Breast epithelium (tissue), 3 donors: Measurements from ENCODE around the gene BLOC1S6.
"Not testable (repeated sequence)": the region's sequence is repeated elsewhere in the genome, so short reads cannot be mapped to it uniquely, and the experiment has no call there.

Experiments used
- POLR2A ChIP-seq: fragments of 450-650 bp; IDR thresholded peaks from one replicate; pipeline ENCODE4 v1.6.1; 2016; ENCODE audit warnings: antibody characterized with exemption, mild to moderate bottlenecking, moderate library complexity
- TF ChIP-seq, protein P1 (sequence below), 3 donors: fragments of 450-650 bp; IDR thresholded peaks; one replicate each; pipeline ENCODE4 v1.5.1; 2016 to 2017; ENCODE audit warnings: antibody characterized with exemption in 3 of 3, mild to moderate bottlenecking in 3 of 3, moderate library complexity in 3 of 3

DNA sequence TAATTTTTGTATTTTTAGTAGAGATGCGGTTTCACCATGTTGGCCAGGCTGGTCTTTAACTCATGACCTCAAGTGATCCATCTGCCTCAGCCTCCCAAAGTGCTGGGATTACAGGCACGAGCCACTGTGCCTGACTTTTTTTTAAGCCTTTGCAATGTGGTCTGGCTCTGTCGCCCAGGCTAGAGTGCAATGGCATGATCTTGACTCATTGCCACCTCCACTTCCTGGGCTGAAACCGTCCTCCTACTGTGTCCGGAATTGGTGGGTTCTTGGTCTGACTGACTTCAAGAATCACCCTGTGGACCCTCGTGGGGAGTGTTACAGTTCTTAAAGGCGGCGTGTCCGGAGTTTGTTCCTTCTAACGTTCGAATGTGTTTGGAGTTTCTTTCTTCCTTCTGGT lies 62.8 kb downstream of the BLOC1S6 start:
- TF ChIP-seq, protein P1, sequence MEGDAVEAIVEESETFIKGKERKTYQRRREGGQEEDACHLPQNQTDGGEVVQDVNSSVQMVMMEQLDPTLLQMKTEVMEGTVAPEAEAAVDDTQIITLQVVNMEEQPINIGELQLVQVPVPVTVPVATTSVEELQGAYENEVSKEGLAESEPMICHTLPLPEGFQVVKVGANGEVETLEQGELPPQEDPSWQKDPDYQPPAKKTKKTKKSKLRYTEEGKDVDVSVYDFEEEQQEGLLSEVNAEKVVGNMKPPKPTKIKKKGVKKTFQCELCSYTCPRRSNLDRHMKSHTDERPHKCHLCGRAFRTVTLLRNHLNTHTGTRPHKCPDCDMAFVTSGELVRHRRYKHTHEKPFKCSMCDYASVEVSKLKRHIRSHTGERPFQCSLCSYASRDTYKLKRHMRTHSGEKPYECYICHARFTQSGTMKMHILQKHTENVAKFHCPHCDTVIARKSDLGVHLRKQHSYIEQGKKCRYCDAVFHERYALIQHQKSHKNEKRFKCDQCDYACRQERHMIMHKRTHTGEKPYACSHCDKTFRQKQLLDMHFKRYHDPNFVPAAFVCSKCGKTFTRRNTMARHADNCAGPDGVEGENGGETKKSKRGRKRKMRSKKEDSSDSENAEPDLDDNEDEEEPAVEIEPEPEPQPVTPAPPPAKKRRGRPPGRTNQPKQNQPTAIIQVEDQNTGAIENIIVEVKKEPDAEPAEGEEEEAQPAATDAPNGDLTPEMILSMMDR (IDR thresholded peaks at IDR 0.05): not testable (repeated sequence)
- not testable (repeated sequence) for TF ChIP-seq POLR2A
